ENCODE data around the gene KRTAP19-7. TPM values are rescaled to one million over a fixed set of nuclear protein-coding genes. Genes with fewer than 3 reads are reported as not detected.

KRTAP19-7 gene, protein sequence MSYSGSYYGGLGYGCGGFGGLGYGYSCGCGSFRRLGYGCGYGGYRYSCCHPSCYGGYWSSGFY
- polyA plus RNA-seq (ENCODE audit: low read depth in 6 of 6), result not detected

DNA sequence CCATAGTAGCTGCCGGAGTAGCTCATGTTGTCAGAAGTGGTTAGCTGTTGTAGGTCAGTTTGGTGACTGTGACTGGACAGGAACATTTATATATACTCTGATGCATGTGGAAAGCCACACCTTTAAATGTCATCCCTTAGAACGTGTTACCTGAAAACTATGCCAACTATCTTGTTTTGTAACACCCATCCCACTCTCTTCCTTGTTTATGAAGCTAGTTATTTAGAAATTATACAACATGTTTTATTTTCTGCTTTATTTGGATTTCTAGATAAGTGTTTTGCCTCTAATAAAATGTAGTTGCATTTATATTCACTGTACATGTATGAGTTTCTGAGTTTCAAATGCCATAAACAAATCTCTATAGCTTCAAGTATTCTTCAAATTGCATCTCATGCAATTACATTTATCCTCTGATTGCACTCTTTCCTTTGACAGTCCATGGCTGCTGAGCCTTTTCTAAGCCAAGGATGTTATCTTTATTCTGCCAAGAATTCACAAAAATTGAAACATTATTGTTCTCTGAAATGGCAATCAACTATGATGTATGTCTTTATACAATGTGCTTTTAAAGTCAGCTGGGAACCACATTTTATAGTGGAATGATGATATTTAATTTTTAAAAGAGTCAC, at the start of gene KRTAP19-7:
Gene KRTAP19-7, minus strand, starts transcription at position 51 of the 632 bp plus-strand sequence. Its CDS starts 25 bp downstream, at position 26.
- ATAC-seq (ENCODE audit: low read depth in 2 of 2) (no peak), DNase-seq (no peak)
- no peaks in the 10 kb centered on the region for H3K27me3 Mint-ChIP-seq
- H3K36me3 Mint-ChIP-seq, result no peaks in the 10 kb centered on the region
- no peaks in the 10 kb centered on the region for H3K4me1 Mint-ChIP-seq
- H3K27ac Mint-ChIP-seq, result no peak within 1 kb of the TSS
- peaks cover 0 to 19% (median 0%) of the 10 kb centered on the region in 7 donors for H3K9me3 Mint-ChIP-seq
- no peak within 1 kb of the TSS for H3K4me3 Mint-ChIP-seq

DNA sequence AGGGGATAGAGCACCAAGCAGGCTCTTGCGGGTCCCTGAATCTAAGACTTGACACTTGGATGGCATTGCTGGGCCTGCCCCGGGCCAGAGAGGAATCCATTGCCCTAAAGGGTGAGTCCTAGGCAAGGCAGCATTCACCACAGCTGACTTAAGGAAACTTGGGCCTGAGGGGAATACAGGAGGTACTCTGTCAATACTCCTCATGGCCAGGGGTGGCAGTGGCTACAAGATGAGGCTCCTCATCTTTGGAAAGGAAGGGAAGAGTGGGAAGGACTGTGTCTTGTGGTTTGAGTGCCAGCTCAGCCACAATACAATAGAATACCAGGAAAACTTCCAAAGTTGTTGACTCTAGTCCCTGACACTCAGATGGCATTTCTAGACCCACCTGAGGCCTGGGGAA, 44.9 kb upstream of the KRTAP19-7 start:
- DNase-seq (no peak), ATAC-seq (ENCODE audit: low read depth in 2 of 2) (no peak)
- H3K27ac Mint-ChIP-seq, result no peak overlapping the region
- no peak overlapping the region for H3K4me3 Mint-ChIP-seq
- no peaks in the 10 kb centered on the region for H3K4me1 Mint-ChIP-seq
- no peaks in the 10 kb centered on the region for H3K36me3 Mint-ChIP-seq
- no peaks in the 10 kb centered on the region for H3K27me3 Mint-ChIP-seq
- H3K9me3 Mint-ChIP-seq, result peaks cover 1 to 26% (median 14%) of the 10 kb centered on the region in 7 donors

DNA sequence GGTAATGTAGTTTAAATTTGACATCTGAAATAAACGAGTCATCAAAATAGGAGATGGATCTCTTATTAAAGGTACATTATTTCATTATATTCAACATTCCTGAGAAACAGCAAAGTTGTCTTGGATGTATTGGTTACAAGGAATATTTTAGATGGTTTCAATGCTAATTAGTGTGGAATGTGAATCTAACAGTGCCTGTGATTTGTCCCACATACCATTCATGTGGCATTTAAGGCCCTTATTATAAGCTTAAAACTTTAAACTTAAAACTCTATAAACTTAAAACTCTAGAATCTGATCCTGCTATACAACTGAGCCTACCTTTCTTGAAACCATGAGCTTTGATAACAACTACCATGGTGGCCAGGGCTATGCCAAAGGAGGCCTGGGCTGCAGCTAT, 39.7 kb upstream of the KRTAP19-7 start, which contains the start of gene KRTAP22-1:
Gene KRTAP22-1, plus strand, starts transcription at position 301 of the 400 bp plus-strand sequence.
- no peak within 1 kb of the TSS for H3K27ac Mint-ChIP-seq
- no peak within 1 kb of the TSS for H3K4me3 Mint-ChIP-seq
- no peaks in the 10 kb centered on the region for H3K36me3 Mint-ChIP-seq
- no peaks in the 10 kb centered on the region for H3K4me1 Mint-ChIP-seq
- peaks cover 0 to 17% (median 5%) of the 10 kb centered on the region in 7 donors for H3K9me3 Mint-ChIP-seq
- ATAC-seq (ENCODE audit: low read depth in 2 of 2), result no peak
- DNase-seq, result no peak
- no peaks in the 10 kb centered on the region for H3K27me3 Mint-ChIP-seq

DNA sequence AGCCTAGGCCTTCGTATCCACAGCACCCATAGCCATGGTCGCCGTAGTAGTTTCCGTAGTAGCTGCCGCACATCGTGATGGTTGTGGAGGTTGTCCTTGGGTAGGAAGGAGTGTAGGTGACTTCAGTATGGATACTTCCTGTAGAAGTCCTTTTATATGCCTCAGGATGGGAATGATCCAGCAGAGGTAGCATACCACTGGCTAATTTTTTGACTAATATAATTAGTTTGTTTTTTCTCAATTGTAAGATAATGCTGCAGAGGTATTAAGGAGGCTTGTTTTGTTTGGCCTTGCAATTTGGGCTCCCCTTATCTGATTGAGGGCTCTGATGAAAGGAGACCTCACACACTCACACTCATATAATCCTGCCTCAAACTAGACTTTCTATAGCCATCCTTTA, 37.7 kb upstream of the KRTAP19-7 start, which contains the start of gene KRTAP6-2:
Gene KRTAP6-2, minus strand, starts transcription at position 101 of the 400 bp plus-strand sequence. Its CDS starts 28 bp downstream, at position 73.
- no peaks in the 10 kb centered on the region for H3K27me3 Mint-ChIP-seq
- H3K4me1 Mint-ChIP-seq, result no peaks in the 10 kb centered on the region
- no peak for DNase-seq
- no peak within 1 kb of the TSS for H3K4me3 Mint-ChIP-seq
- H3K9me3 Mint-ChIP-seq, result peaks cover 0 to 10% (median 6%) of the 10 kb centered on the region in 7 donors
- H3K36me3 Mint-ChIP-seq, result no peaks in the 10 kb centered on the region
- H3K27ac Mint-ChIP-seq, result no peak within 1 kb of the TSS
- no peak for ATAC-seq (ENCODE audit: low read depth in 2 of 2)

DNA sequence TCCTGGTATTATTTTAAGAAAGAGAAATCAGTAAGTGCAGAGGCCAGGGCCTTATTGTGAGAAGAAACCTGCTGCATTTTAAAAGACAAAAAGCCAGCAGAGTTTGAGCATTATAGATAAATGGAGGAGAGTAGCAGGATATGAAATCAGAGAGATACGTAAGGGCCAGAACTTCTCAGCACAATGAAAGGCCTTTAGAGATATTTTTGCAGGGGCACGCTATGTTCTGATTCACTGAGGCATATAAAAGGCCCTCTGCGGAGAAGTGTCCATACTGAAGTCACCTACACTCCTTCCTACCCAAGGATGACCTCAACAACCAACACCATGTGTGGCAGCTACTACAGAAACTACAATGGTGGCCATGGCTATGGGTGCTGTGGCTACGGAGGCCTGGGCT, 31.0 kb upstream of the KRTAP19-7 start, which contains the start of gene KRTAP6-3:
Gene KRTAP6-3, plus strand, starts transcription at position 301 of the 400 bp plus-strand sequence. Its CDS starts 6 bp downstream, at position 307.
- Mint-ChIP-seq H3K27me3 (no peaks in the 10 kb centered on the region), H3K27ac (peak within 1 kb of the TSS in 1 of 6 donors; percentile 28), H3K36me3 (no peaks in the 10 kb centered on the region), H3K4me3 (no peak within 1 kb of the TSS), H3K9me3 (peaks cover 0 to 7% (median 1%) of the 10 kb centered on the region in 7 donors), H3K4me1 (no peaks in the 10 kb centered on the region)
- ATAC-seq (ENCODE audit: low read depth in 2 of 2) (no peak), DNase-seq (no peak)

DNA sequence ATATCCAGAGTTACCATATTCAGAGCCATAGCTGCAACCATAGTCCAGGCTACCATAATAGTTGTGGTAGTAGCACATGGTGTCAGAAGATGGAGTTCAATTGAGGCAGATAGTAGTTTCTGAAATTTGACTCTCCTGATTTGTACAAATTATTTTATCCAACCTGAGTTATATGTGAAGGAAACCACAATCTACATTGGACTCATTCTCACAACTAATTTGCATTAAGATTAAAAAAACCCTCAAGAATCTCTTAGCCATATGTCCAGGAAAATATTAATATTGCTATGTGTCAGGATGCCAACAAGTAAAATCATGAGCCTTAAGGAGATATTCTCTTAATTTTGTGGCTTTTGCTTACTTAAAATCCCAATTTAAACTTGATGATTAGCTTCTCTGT, 29.2 kb upstream of the KRTAP19-7 start, which contains the start of gene KRTAP22-2:
Gene KRTAP22-2, minus strand, starts transcription at position 101 of the 400 bp plus-strand sequence.
- no peak within 1 kb of the TSS for H3K4me3 Mint-ChIP-seq
- DNase-seq (no peak), ATAC-seq (ENCODE audit: low read depth in 2 of 2) (no peak)
- no peak within 1 kb of the TSS for H3K27ac Mint-ChIP-seq
- H3K36me3 Mint-ChIP-seq, result no peaks in the 10 kb centered on the region
- no peaks in the 10 kb centered on the region for H3K4me1 Mint-ChIP-seq
- H3K9me3 Mint-ChIP-seq, result peaks cover 0 to 6% (median 1%) of the 10 kb centered on the region in 7 donors
- H3K27me3 Mint-ChIP-seq, result no peaks in the 10 kb centered on the region

DNA sequence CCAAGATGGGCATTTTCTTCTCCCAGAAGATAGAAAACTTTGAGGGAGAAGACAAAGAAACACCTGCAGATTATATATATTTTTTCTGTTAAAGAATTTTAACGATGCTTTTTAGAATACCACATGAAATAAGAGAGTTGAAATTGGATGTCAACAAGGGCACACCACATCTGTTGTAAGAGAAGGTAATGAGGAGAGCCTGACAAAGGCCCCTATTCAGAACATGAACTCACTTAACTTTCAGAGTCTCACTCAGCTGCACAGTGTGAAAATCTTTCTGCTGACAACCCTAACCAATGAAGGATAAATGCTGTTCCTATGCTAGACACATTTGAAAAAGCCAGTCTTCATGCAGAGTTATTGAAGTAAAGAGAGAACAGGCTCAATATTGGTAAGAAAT, 21.8 kb upstream of the KRTAP19-7 start:
- H3K36me3 Mint-ChIP-seq, result no peaks in the 10 kb centered on the region
- ATAC-seq (ENCODE audit: low read depth in 2 of 2), result no peak
- H3K27ac Mint-ChIP-seq, result no peak overlapping the region
- H3K4me3 Mint-ChIP-seq, result no peak overlapping the region
- no peak for DNase-seq
- H3K9me3 Mint-ChIP-seq, result peaks cover 0 to 8% (median 2%) of the 10 kb centered on the region in 7 donors
- H3K27me3 Mint-ChIP-seq, result no peaks in the 10 kb centered on the region
- no peaks in the 10 kb centered on the region for H3K4me1 Mint-ChIP-seq

DNA sequence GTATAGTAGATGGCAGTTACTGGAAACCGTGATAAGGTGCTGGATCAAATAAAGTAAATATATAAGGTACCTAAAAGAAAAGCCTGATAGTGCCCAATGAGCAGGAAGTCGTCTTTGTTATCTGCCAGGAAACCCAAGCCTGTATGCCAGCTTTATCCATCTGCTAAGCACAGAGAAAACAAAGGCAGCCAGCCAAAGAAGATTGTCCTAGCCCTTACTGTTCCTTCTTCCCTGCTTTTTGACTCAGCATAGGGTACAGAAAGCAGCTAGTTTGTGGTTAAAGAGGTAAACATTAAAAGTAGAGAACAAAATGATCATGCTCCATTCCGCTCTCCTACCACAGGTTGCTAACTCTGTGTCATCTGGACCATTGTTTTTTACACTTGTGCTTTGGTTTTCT, 19.0 kb upstream of the KRTAP19-7 start:
- no peak overlapping the region for H3K27ac Mint-ChIP-seq
- no peaks in the 10 kb centered on the region for H3K36me3 Mint-ChIP-seq
- H3K27me3 Mint-ChIP-seq, result no peaks in the 10 kb centered on the region
- H3K4me3 Mint-ChIP-seq, result no peak overlapping the region
- H3K4me1 Mint-ChIP-seq, result no peaks in the 10 kb centered on the region
- peaks cover 0 to 6% (median 3%) of the 10 kb centered on the region in 7 donors for H3K9me3 Mint-ChIP-seq
- ATAC-seq (ENCODE audit: low read depth in 2 of 2) (no peak), DNase-seq (no peak)

DNA sequence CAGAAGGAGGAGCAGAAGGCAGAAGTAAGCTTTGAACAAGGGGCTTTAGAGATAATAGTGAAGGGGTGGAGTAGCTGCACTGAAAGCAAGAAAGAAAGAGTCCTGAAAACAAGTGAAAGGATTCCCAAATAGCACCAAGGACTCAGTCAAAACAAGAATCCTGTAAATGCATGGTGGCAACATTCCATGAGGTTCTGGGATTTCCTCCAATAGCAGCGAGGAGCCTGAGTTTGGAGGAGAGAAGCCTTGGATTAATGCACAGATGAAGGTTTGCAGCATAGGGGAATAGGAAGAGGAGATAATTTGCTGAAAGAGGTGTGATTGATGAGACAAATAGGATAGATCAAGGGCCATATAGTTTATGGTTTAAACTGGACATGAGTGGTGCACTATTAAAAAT, 18.2 kb upstream of the KRTAP19-7 start:
- Mint-ChIP-seq H3K27me3 (no peaks in the 10 kb centered on the region), H3K27ac (no peak overlapping the region), H3K4me3 (no peak overlapping the region), H3K4me1 (no peaks in the 10 kb centered on the region), H3K36me3 (no peaks in the 10 kb centered on the region), H3K9me3 (peaks cover 0 to 5% (median 0%) of the 10 kb centered on the region in 7 donors)
- DNase-seq (no peak), ATAC-seq (ENCODE audit: low read depth in 2 of 2) (no peak)

DNA sequence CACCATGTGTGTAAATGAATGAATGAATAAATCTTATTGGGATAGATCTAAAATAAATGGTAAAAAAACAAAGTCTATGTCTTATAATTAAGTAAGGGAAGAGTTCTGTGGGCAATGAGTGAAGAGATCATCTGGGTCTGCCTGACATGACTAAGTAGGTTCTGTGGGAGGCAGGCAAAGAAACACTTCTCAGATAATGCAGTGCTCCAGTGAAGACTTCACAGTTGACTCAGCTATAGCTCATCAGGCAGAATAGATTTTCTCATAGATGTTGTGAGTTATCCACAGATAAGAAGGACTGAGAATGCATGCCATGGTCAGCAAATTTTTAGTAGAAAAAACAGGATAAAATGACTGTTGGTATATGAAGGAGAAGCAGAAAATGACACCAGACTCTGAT, 16.7 kb upstream of the KRTAP19-7 start:
- Mint-ChIP-seq H3K4me3 (no peak overlapping the region), H3K27ac (no peak overlapping the region), H3K4me1 (no peaks in the 10 kb centered on the region), H3K36me3 (no peaks in the 10 kb centered on the region), H3K9me3 (peaks cover 0 to 9% (median 0%) of the 10 kb centered on the region in 7 donors), H3K27me3 (no peaks in the 10 kb centered on the region)
- no peak for ATAC-seq (ENCODE audit: low read depth in 2 of 2)
- no peak for DNase-seq

DNA sequence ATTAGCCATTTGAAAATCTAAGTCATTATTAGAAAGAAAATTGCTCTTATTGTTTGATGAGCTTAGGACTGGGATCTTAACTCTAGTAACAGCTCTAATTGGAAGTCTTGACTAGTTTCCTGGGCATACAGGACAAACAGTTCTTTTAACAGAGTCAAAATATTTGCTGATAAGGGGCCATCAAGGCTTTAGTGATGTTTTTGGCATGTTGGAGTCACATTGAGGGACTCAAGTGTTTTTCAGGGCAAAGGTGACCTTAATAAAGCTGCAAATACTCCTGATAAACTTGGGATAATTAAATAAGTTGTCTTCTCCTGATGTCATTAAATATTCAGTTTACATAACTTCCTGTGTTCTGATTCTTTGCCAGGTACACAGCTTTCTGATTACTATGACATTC, 6.5 kb upstream of the KRTAP19-7 start:
- no peak overlapping the region for H3K27ac Mint-ChIP-seq

DNA sequence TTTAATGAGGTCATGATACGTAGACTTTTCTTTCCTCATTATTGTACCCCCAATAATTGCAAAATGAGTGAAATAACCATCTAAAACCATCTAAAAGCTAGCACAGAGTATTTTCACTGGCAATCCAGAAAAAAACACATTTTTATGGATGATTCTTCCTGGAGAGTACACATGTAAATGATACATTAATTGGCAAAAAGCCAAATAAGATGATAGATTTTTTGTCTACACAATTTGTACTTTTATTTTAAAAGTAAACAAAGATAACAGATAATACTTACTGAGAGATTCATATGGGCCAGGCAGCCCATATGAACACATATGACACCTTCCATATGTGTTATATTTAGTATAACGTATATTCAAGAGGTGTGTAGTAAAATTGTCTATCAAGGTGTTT, 2.5 kb upstream of the KRTAP19-7 start:
- Mint-ChIP-seq H3K4me1 (no peaks in the 10 kb centered on the region), H3K27me3 (no peaks in the 10 kb centered on the region), H3K27ac (no peak overlapping the region), H3K36me3 (no peaks in the 10 kb centered on the region), H3K9me3 (peaks cover 0 to 19% (median 0%) of the 10 kb centered on the region in 7 donors), H3K4me3 (no peak overlapping the region)
- DNase-seq (no peak), ATAC-seq (ENCODE audit: low read depth in 2 of 2) (no peak)

More for the DNA sequence above, 6.5 kb upstream of the KRTAP19-7 start:
- DNase-seq, result no peak
- H3K9me3 Mint-ChIP-seq, result peaks cover 0 to 13% (median 3%) of the 10 kb centered on the region in 7 donors
- H3K27me3 Mint-ChIP-seq, result no peaks in the 10 kb centered on the region
- H3K36me3 Mint-ChIP-seq, result no peaks in the 10 kb centered on the region
- ATAC-seq (ENCODE audit: low read depth in 2 of 2), result no peak
- H3K4me3 Mint-ChIP-seq, result no peak overlapping the region
- no peaks in the 10 kb centered on the region for H3K4me1 Mint-ChIP-seq

DNA sequence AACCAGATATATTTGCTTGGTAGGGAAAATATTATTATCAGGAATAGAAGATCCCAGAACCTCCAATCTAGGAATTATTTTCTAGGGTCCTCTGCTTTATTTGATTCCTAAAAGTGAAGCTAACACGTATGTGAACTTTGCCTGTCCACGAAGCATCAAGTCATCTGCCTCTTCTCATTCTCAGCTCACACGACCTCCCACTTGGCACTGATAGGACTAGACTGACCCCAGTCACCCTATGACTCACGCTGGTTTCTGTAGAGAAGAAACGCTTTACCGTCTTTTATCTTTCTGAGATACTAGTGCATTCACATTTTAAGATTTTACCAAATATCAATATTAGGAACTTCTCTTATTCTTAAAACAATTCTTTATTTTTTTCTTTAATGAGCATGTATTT, 2.0 kb upstream of the KRTAP19-7 start:
- Mint-ChIP-seq H3K27me3 (no peaks in the 10 kb centered on the region), H3K27ac (no peak overlapping the region), H3K4me3 (no peak overlapping the region), H3K4me1 (no peaks in the 10 kb centered on the region), H3K36me3 (no peaks in the 10 kb centered on the region), H3K9me3 (peaks cover 0 to 19% (median 0%) of the 10 kb centered on the region in 7 donors)
- ATAC-seq (ENCODE audit: low read depth in 2 of 2) (no peak), DNase-seq (no peak)

DNA sequence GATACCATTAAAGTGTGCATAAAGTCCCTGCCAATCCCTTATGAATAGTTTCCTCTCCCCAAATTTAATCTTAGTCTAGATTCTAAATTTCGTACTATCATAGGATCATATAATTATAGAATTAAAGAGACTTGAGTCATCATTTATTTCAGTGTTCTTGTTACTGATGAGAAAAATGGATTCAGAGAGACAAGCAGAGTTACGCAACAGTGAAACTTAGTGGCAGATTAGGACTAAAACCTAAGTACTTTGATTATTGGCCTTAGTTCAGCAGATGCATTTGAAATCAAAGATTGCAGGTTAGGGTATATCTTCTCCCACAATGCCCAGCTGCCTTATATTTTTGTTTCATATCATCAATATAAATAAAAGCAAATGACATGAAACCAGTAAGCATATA, 843 bp upstream of the KRTAP19-7 start:
- Mint-ChIP-seq H3K4me1 (no peaks in the 10 kb centered on the region), H3K27me3 (no peaks in the 10 kb centered on the region), H3K4me3 (no peak overlapping the region), H3K27ac (no peak overlapping the region), H3K9me3 (peaks cover 0 to 19% (median 0%) of the 10 kb centered on the region in 7 donors), H3K36me3 (no peaks in the 10 kb centered on the region)
- ATAC-seq (ENCODE audit: low read depth in 2 of 2) (no peak), DNase-seq (no peak)
